GM19239 (cell line): ENCODE data around the gene CD4.

Experiments used
- DNase-seq: peaks from one replicate; pipeline ENCODE4 v3.0.0; 2011; ENCODE audit warnings: low spot score; ENCODE audit not compliant: insufficient read length
- FAIRE-seq: peaks from 2 replicates; lab custom pipeline; 2011; peaks lifted over from hg19 to GRCh38; lab: Jason Lieb, UNC

CD4 gene

GRCh38 chr12:6775185-6776174, 13.8 kb upstream of the CD4 start:
- DNase-seq (no peak), FAIRE-seq (peak; percentile 73)

- DNase-seq, result no peak
- no peak for FAIRE-seq
Measured at GRCh38 chr12:6777386-6777785, 11.9 kb upstream of the CD4 start.

- DNase-seq, result no peak
- peak; percentile 59 for FAIRE-seq
Measured at GRCh38 chr12:6778217-6778573, 11.1 kb upstream of the CD4 start.

- FAIRE-seq (peak; percentile 96), DNase-seq (peak; percentile 81)
Measured at GRCh38 chr12:6778574-6779550, 10.5 kb upstream of the CD4 start.

GRCh38 chr12:6779708-6780432, 9.5 kb upstream of the CD4 start:
- FAIRE-seq, result no peak

GRCh38 chr12:6780573-6780972, 8.8 kb upstream of the CD4 start:
- FAIRE-seq (no peak), DNase-seq (no peak)

More at GRCh38 chr12:6779708-6780432, 9.5 kb upstream of the CD4 start:
- DNase-seq, result no peak

- FAIRE-seq (no peak), DNase-seq (no peak)
Measured at GRCh38 chr12:6782119-6782518, 7.2 kb upstream of the CD4 start.

GRCh38 chr12:6782850-6783566, 6.3 kb upstream of the CD4 start:
- FAIRE-seq (no peak), DNase-seq (no peak)

- FAIRE-seq (no peak), DNase-seq (no peak)
Measured at GRCh38 chr12:6783828-6784227, 5.5 kb upstream of the CD4 start.

- DNase-seq (no peak), FAIRE-seq (no peak)
Measured at GRCh38 chr12:6784296-6784695, 5.0 kb upstream of the CD4 start.

- DNase-seq (no peak), FAIRE-seq (no peak)
Measured at GRCh38 chr12:6784761-6785160, 4.6 kb upstream of the CD4 start.

- DNase-seq (no peak), FAIRE-seq (no peak)
Measured at GRCh38 chr12:6786416-6787094, 2.8 kb upstream of the CD4 start.

GRCh38 chr12:6787309-6787708, 2.0 kb upstream of the CD4 start:
- DNase-seq, result no peak
- FAIRE-seq, result no peak

GRCh38 chr12:6790496-6791150, 1.3 kb downstream of the CD4 start:
- no peak for FAIRE-seq

GRCh38 chr12:6791931-6792520, 2.7 kb downstream of the CD4 start:
- FAIRE-seq, result no peak
- DNase-seq, result no peak

More at GRCh38 chr12:6790496-6791150, 1.3 kb downstream of the CD4 start:
- no peak for DNase-seq

- DNase-seq, result no peak
Measured at GRCh38 chr12:6792522-6793201, 3.3 kb downstream of the CD4 start.

GRCh38 chr12:6795088-6795487, 5.8 kb downstream of the CD4 start:
- no peak for DNase-seq
- no peak for FAIRE-seq

More at GRCh38 chr12:6792522-6793201, 3.3 kb downstream of the CD4 start:
- FAIRE-seq, result peak; percentile 18
